Measurements from ENCODE around the gene FBXL13.
"Not testable (repeated sequence)": the region's sequence is repeated elsewhere in the genome, so short reads cannot be mapped to it uniquely, and the experiment has no call there.

The FBXL13 gene

DNA sequence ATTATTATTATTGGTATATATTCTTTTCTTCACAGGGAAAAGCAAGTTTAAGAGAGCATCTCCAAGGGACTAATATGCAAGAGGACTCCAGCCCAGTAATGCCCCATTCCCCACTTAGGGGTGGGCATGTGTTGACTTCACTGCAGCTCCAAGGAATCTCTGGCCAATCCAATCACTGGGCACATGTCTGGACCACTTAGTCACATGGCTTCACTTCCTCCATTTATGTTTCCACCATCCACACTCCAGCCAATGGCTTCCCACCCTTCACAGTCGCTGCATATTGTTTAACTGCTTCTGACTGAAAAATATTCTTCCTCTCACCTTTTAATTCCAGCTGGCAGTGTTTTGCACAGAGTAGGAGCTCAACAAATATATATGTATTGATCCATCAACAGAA, 43.6 kb downstream of the FBXL13 start:
- no peak overlapping the region for H3K4me3 ChIP-seq (ENCODE audit: low read depth, low read length)

- no peak overlapping the region for H3K4me3 ChIP-seq (ENCODE audit: low read depth, low read length)
These were observed 49.3 kb downstream of the FBXL13 start for GRCh38 chr7:103025341-103025740.

DNA sequence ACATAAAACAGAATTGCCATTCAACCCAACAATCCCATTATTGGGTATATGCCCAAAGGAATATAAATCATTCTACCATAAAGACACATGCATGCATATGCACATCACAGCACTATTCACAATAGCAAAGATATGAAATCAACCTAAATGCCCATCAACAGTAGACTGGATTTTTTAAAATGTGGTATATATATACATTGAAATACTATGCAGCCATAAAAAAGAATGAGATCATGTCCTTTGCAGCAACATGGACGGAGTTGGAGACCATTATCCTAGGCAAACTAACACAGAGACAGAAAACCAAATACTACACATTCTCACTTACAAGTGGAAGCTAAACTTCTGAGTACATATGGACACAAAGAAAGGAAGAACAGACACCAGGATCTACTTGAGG, 51.0 kb downstream of the FBXL13 start:
- H3K4me3 ChIP-seq (ENCODE audit: low read depth, low read length) = not testable (repeated sequence)

DNA sequence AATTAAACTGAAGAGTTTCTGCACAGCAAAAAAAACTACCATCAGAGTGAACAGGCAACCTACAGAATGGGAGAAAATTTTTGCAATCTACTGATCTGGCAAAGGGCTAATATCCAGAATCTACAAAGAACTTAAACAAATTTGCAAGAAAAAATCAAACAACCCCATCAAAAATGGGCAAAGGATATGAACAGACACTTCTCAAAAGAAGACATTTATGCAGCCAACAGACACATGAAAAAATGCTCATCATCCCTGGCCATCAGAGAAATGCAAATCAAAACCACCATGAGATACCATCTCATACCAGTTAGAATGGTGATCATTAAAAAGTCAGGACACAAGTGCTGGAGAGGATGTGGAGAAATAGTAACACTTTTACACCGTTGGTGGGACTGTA, 53.1 kb downstream of the FBXL13 start:
- not testable (repeated sequence) for H3K4me3 ChIP-seq (ENCODE audit: low read depth, low read length)

- H3K4me3 ChIP-seq (ENCODE audit: low read depth, low read length) = not testable (repeated sequence)
These were observed 53.7 kb downstream of the FBXL13 start for GRCh38 chr7:103020876-103021275.

GRCh38 chr7:103018295-103018694, 56.3 kb downstream of the FBXL13 start:
- H3K4me3 ChIP-seq (ENCODE audit: low read depth, low read length) = not testable (repeated sequence)

DNA sequence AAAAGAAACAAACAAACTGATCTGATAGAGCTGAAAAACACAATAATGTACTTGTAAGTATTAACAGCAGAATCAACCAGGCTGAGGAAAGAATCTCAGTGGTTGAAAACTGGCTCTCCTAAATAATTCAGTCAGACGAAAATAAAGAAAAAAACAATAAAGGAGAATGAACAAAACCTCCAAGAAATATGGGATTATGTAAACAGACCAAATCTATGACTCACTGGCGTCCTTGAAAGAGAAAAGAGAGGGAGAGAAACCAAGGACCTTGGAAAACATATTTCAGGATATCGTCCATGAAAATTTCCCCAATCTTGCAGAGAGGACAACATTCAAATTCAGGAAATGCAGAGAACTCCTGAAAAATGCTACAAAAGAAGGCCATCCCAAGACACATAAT, 62.9 kb downstream of the FBXL13 start:
- no peak overlapping the region for H3K4me3 ChIP-seq (ENCODE audit: low read depth, low read length)

DNA sequence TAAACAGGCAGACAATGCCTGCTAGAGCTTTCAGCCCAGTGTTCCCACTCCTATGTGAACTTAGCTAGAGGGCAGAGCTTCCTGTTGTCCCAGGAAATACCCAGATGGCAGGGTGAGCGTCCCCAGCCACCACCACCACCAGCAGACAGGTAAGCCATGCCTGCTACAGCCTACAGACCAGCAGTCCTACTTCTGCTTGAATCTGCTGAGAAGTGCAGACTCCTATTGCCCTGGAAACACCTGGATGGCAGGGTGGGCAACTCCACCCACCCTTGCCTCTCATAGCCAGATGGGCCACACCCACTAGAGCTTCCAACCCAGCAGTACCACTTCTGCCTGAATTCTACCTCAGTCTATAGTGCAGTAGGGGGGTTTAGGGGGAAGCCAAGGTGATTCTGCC, 64.4 kb downstream of the FBXL13 start:
- no peak overlapping the region for H3K4me3 ChIP-seq (ENCODE audit: low read depth, low read length)

DNA sequence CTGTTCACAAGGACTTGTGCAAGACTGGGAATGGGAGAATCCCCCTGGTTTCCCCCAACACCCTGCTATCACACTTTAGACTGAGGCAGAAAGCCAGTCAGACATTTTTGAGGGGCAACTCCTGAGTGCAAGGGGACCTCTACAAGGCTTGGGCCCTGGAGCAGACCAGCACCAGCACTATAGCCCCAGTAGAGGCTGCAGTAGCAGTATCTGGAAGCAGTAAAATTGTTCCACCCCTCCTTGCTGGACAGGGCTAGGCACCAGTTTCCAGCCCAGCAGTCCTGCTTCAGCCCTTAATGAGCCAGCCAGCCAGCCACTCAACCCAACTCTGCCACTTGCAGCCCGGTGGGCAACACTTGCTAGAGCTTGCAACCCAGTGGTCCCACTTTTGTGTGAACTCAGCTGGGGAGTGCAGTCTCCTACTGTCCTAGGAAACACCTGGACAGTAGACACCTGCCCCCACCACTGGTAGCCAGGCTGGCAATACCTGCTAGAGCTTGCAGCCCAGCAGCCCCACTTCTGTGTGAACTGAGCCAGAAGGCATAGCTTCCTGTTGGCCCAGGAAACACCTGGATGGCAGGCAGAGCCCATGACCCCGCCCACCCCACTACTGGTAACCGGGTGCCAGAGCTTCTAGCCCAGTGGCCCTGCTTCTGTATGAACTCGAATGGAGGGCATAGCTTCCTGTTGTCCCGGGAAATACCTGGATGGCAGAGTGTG, 65.0 kb downstream of the FBXL13 start:
- H3K4me3 ChIP-seq (ENCODE audit: low read depth, low read length) = no peak overlapping the region

DNA sequence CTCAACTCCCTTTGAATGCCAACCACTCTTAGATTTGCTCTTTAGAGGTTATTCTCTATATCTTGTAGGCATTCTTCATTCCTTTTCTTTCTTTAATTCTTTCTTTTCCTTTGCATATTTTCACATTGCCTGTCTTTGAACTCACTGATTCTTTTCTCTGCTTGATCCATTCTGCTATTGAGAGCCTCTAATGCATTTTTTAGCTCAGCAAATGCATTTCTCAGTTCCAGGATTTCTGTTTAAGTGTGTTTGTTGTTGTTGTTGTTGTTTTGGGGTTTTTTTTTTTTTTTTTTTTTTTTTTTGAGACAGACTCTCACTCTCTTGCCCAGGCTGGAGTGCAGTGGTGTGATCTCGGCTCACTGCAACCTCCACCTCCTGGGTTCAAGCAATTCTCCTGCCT, 71.6 kb downstream of the FBXL13 start:
- H3K4me3 ChIP-seq (ENCODE audit: low read depth, low read length) = no peak overlapping the region

DNA sequence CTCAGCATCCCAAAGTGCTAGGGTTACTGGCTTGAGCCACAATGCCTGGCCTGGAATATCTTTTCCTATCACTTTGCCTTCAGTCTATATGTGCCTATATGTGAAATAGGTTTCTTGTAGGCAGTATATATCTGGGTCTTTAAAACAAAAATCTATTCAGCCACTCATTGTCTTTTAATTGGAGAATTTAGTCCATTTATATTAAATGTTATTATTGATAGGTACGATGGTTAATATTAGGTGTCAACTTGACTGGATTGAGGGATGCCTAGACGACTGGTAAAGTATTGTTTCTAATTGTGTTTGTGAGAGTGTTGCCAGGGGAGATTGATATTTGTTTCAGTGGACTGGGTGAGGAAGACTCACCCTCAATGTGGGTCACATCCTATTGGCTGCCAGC, 73.4 kb downstream of the FBXL13 start:
- no peak overlapping the region for H3K4me3 ChIP-seq (ENCODE audit: low read depth, low read length)

GRCh38 chr7:102996957-102997356, 77.6 kb downstream of the FBXL13 start:
- no peak overlapping the region for H3K4me3 ChIP-seq (ENCODE audit: low read depth, low read length)

DNA sequence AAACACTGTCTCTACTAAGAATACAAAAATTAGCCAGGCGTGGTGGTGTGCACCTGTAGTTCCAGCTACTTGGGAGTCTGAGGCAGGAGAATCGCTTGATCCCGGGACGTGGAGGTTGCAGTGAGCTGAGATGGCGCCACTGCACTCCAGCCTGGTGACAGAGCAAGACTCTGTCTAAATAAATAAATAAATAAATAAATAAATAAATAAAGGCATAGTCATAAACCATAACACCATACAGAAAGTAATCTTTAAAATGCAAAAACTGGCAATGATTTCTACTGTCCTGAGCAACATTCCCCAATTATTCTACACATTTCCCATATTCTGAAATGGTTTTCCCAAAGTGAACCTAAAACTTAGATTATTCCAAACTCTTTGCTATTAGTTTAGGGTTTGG, 79.0 kb downstream of the FBXL13 start:
- H3K4me3 ChIP-seq (ENCODE audit: low read depth, low read length) = not testable (repeated sequence)

- H3K4me3 ChIP-seq (ENCODE audit: low read depth, low read length) = no peak overlapping the region
These were observed 80.0 kb downstream of the FBXL13 start for GRCh38 chr7:102994567-102994966.

DNA sequence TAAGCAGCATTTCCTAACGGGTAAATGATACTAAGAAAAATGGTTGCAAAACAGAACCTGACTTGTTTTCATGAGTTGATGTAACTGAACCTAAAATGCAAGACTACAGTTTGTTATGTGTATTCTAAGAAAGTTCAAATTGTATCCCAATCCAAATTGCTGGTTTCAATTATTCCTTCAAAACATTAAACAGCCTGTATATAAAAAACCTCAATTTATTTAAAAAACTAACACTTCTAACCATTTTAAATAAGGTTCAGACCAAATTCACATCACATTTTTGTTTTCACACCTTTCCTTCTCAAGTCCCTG, 80.9 kb downstream of the FBXL13 start:
- no peak overlapping the region for H3K4me3 ChIP-seq (ENCODE audit: low read depth, low read length)

DNA sequence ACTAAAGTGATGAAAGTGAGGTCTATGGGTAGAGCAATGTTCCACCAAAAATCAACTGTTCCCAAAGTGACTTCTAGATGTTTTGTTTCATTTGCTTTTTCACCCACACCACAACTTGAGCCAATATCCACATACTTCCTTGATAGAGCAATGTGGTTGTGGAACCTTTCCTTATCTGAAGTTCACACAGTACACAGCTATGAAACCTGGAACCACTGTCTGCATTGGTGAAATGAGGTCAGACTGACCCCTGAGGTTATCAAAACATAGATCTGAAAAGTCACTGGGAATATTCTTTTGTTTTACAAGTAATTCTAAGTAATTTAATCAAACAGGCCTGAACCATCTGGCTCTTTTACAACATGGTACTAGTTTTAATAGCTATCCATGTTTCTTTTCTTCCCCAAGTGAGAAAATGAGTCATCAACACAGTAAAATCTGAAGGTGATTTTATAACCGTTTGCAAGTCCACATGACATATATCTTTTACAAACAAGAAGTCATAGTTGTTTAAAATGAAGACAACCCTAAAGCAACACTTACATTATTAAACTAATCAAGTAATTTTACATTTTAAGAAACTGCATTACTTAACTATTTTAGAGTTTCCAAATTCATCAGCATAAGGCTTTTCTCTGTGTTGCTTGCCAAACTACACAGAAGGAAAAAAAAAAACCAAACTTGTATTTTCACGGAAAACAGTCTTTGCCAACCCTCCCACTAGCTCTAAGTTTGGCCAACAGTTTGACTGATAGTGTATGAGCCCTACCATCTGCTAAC, 81.5 kb downstream of the FBXL13 start:
- H3K4me3 ChIP-seq (ENCODE audit: low read depth, low read length) = no peak overlapping the region

DNA sequence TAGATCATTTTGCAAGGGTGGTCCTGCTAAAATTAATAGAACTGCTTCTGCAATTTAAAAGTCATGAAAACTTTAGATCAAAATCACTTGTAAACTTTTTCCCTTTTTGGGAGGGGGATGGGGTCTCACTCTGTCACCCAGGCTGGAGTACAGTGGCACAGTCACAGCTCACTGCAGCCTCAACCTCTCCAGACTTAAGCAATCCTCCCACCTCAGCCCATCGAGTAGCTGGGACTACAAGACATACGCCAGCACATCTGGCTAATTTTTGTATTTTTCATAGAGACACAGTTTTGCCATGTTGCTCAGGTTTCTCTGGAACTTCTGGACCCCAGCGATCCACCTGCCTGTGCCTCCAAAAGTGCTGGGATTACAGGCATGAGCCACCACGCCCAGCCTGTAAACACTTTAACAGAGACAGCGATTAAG, 82.1 kb downstream of the FBXL13 start:
- no peak overlapping the region for H3K4me3 ChIP-seq (ENCODE audit: low read depth, low read length)

- H3K4me3 ChIP-seq (ENCODE audit: low read depth, low read length) = no peak overlapping the region
These were observed 82.9 kb downstream of the FBXL13 start for GRCh38 chr7:102991540-102992214.

DNA sequence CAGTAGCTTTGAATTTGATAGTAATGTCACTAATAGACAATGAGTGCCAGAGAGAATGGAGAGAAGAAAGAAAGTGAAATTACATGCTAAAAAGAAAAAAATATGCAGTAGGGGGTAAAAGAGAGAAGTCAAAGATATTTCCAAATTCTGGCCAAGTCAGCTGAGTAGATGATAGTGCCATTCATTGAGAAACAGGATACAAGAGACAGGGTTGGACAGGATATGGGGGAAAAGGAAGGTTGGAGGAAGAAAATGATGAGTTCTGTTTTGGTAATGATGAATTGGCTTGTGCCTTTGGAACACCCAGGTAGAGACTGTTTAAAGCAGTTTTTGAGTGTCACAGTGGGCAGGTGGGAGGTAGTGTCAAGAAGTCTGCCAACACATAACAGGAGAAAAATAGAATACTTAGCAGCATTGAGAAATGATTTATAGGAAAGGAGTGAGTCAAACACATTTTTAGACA, 83.5 kb downstream of the FBXL13 start:
- no peak overlapping the region for H3K4me3 ChIP-seq (ENCODE audit: low read depth, low read length)

DNA sequence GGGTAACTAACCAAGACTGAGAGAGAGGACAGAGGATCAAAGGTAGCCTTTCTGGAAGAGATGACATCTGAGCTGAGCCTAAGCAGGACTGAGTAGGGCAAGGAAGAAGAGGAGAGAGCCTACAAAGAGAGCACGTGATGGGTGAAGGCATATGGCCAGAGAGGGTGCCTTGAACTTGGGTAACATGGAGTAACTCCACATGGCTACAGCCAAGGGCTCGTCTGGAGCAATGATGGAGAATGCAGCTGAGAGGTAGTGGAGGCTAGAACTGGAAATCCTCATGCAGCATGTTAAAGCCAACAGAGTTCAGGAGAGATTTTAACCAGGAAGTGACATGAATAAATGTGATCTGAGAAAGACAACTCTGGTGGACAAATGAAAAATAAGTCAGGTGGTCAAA, 84.0 kb downstream of the FBXL13 start:
- no peak overlapping the region for H3K4me3 ChIP-seq (ENCODE audit: low read depth, low read length)

- no peak overlapping the region for H3K4me3 ChIP-seq (ENCODE audit: low read depth, low read length)
These were observed 85.7 kb downstream of the FBXL13 start for GRCh38 chr7:102988631-102989560.

Data from iPS-11a (cell line).